Gastrocnemius medialis (tissue), 4 donors: ENCODE data around the gene HOXA3. TPM values are rescaled to one million over a fixed set of nuclear protein-coding genes. Genes with fewer than 3 reads are reported as not detected.

Source experiments
- ATAC-seq, 2 donors: fragments of 150-250 bp; one replicate each; pipeline ENCODE4 v1.9.1; 2016
- DNase-seq, 2 donors: peaks; one replicate each; pipeline ENCODE4 v3.0.0-alpha.2; 2019
- H3K27ac ChIP-seq, 4 donors: fragments of 200-600 bp; sonication (generic); 1 replicate in 1 of 4; 2 replicates in 3 of 4; pipeline ENCODE4 v1.5.1; 2016 to 2018; ENCODE audit warnings: mild to moderate bottlenecking in 2 of 4, moderate library complexity in 1 of 4
- H3K27me3 ChIP-seq, 3 donors: fragments of 200-600 bp; sonication (generic) in 2 of 3; 1 replicate in 1 of 3; 2 replicates in 2 of 3; pipeline versions ENCODE4 v1.5.1 to v1.6.0; 2016 to 2019; ENCODE audit warnings: mild to moderate bottlenecking in 1 of 3, moderate library complexity in 1 of 3
- H3K36me3 ChIP-seq, 2 donors: fragments of 200-600 bp; sonication (generic) in 1 of 2; one replicate each; pipeline ENCODE4 v1.5.1; 2017 to 2018
- H3K4me1 ChIP-seq, 2 donors: fragments of 200-600 bp; sonication (generic) in 1 of 2; one replicate each; pipeline ENCODE4 v1.5.1; 2016 to 2017; ENCODE audit warnings: mild to moderate bottlenecking in 2 of 2
- H3K4me3 ChIP-seq, 4 donors: fragments of 200-600 bp; sonication (generic) in 3 of 4; 1 replicate in 1 of 4; 2 replicates in 3 of 4; pipeline ENCODE4 v1.5.1; 2016 to 2019; ENCODE audit warnings: mild to moderate bottlenecking in 2 of 4
- H3K9me3 ChIP-seq, 3 donors: fragments of 200-600 bp; sonication (generic) in 2 of 3; 1 replicate in 1 of 3; 2 replicates in 2 of 3; pipeline ENCODE4 v1.5.1; 2016 to 2019
- POLR2A ChIP-seq, 2 donors: fragments of 450-650 bp; IDR thresholded peaks; one replicate each; pipeline ENCODE4 v1.6.1; 2017; ENCODE audit warnings: antibody characterized with exemption in 2 of 2, mild to moderate bottlenecking in 2 of 2, moderate library complexity in 2 of 2
- in situ Hi-C, 4 donors: fragments of 200-750 bp; cut with MboI; loops; one replicate each; pipeline versions ENCODE4 v1.15.0 to v1.8.0; 2017; ENCODE audit warnings: low sequenced_read_pairs in 4 of 4
- intact Hi-C: fragments of 100-400 bp; cut with DNase I; formaldehyde crosslinking; loops from one replicate; pipeline ENCODE4 v1.15.1; 2023; ENCODE audit warnings: low total_unique reads
- total RNA-seq, 4 donors: library from RNA; depleted of rRNA; stranded (reverse); fragments of >200 nt; gene quantifications; one replicate each; pipeline versions ENCODE4 v1.1.0 to v1.2.3, GENCODE V29; 2016
- TF ChIP-seq, protein P1 (sequence below), 5 experiments: fragments of 450-650 bp in 3 of 5; fragments of 200-600 bp in 2 of 5; sonication (generic) in 2 of 5; IDR thresholded peaks in 4 of 5; conservative IDR thresholded peaks in 1 of 5; 1 replicate in 4 of 5; 2 replicates in 1 of 5; pipeline ENCODE4 v1.5.1; 2016 to 2019; ENCODE audit warnings: antibody characterized with exemption in 5 of 5, mild to moderate bottlenecking in 3 of 5, moderate library complexity in 3 of 5

HOXA3 gene
- total RNA-seq, 4 donors from 2014 or later = 0.53 to 6.2 (median 3.0) TPM

- H3K4me1 ChIP-seq = peaks cover 18 to 43% of the 10 kb centered on the region in 2 donors
- intact Hi-C loops = no loop called here
- peak overlapping the region in 1 of 4 donors; percentile 2 for H3K4me3 ChIP-seq
- DNase-seq (no peak), ATAC-seq (no peak)
- no peaks in the 10 kb centered on the region for H3K9me3 ChIP-seq
- in situ Hi-C loops = no loop called here
- no peak overlapping the region for H3K27ac ChIP-seq
- no peaks in the 10 kb centered on the region for H3K27me3 ChIP-seq
- H3K36me3 ChIP-seq = no peaks in the 10 kb centered on the region
- no peak for TF ChIP-seq POLR2A (IDR thresholded peaks at IDR 0.05)
- TF ChIP-seq, protein P1, sequence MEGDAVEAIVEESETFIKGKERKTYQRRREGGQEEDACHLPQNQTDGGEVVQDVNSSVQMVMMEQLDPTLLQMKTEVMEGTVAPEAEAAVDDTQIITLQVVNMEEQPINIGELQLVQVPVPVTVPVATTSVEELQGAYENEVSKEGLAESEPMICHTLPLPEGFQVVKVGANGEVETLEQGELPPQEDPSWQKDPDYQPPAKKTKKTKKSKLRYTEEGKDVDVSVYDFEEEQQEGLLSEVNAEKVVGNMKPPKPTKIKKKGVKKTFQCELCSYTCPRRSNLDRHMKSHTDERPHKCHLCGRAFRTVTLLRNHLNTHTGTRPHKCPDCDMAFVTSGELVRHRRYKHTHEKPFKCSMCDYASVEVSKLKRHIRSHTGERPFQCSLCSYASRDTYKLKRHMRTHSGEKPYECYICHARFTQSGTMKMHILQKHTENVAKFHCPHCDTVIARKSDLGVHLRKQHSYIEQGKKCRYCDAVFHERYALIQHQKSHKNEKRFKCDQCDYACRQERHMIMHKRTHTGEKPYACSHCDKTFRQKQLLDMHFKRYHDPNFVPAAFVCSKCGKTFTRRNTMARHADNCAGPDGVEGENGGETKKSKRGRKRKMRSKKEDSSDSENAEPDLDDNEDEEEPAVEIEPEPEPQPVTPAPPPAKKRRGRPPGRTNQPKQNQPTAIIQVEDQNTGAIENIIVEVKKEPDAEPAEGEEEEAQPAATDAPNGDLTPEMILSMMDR (IDR thresholded peaks at IDR 0.05 in 4 of 5, conservative IDR thresholded peaks at IDR 0.05 in 1 of 5) = no peak
Measured at GRCh38 chr7:27122077-27122910, 30.1 kb downstream of the HOXA3 start.

- TF ChIP-seq POLR2A (IDR thresholded peaks at IDR 0.05) = no peak
- TF ChIP-seq, protein P1 (IDR thresholded peaks at IDR 0.05 in 4 of 5, conservative IDR thresholded peaks at IDR 0.05 in 1 of 5) = no peak
- in situ Hi-C loops = no loop called here
- ATAC-seq = no peak
- H3K4me1 ChIP-seq = peaks cover 11 to 37% of the 10 kb centered on the region in 2 donors
- no peaks in the 10 kb centered on the region for H3K27me3 ChIP-seq
- DNase-seq = no peak
- H3K4me3 ChIP-seq = peak overlapping the region in 1 of 4 donors; percentile 2
- intact Hi-C loops = no loop called here
- H3K27ac ChIP-seq = no peak overlapping the region
- H3K36me3 ChIP-seq = no peaks in the 10 kb centered on the region
- H3K9me3 ChIP-seq = no peaks in the 10 kb centered on the region
Measured at GRCh38 chr7:27121684-27122076, 30.7 kb downstream of the HOXA3 start.

GRCh38 chr7:27119412-27119911 lies 32.9 kb downstream of the HOXA3 start:
- Histone ChIP-seq H3K27me3 (no peaks in the 10 kb centered on the region), H3K4me3 (no peak overlapping the region), H3K4me1 (peaks cover 7 to 20% of the 10 kb centered on the region in 2 donors), H3K27ac (peak overlapping the region in 1 of 4 donors; percentile 79), H3K9me3 (no peaks in the 10 kb centered on the region), H3K36me3 (no peaks in the 10 kb centered on the region)
- TF ChIP-seq, protein P1 (IDR thresholded peaks at IDR 0.05 in 4 of 5, conservative IDR thresholded peaks at IDR 0.05 in 1 of 5) = no peak
- no peak for TF ChIP-seq POLR2A (IDR thresholded peaks at IDR 0.05)
- ATAC-seq (no peak), DNase-seq (no peak)
- in situ Hi-C loops = no loop called here
- intact Hi-C loops = no loop called here

DNA sequence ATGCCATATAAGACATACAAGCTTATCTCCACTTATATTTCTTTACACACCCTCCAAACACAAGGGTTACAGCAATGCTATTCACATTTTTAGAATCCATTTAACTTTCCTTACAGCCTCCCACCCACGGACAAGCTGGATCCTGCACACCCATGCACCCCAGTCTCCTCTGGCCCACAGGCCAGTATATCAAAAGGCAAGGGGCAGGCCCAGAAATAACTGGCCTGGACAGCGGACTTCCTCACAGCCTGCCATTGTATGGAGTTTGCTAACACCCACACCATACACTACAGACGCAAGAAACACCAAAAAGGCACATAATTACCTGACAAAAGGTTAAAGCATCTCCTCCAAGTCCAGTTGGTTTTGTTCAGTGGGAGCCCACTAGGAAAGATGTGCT lies 33.8 kb downstream of the HOXA3 start:
- Histone ChIP-seq H3K4me1 (peaks cover 7 to 20% of the 10 kb centered on the region in 2 donors), H3K36me3 (no peaks in the 10 kb centered on the region), H3K4me3 (peak overlapping the region in 1 of 4 donors; percentile 39), H3K27me3 (no peaks in the 10 kb centered on the region), H3K27ac (peak overlapping the region in 3 of 4 donors; percentile 55 to 85 (median 79)), H3K9me3 (no peaks in the 10 kb centered on the region)
- TF ChIP-seq, protein P1 (IDR thresholded peaks at IDR 0.05 in 4 of 5, conservative IDR thresholded peaks at IDR 0.05 in 1 of 5) = no peak
- no peak for TF ChIP-seq POLR2A (IDR thresholded peaks at IDR 0.05)
- DNase-seq (no peak), ATAC-seq (no peak)
- in situ Hi-C loops = no loop called here
- intact Hi-C loops = no loop called here
